ENCODE results near the gene RAET1L.

DNA sequence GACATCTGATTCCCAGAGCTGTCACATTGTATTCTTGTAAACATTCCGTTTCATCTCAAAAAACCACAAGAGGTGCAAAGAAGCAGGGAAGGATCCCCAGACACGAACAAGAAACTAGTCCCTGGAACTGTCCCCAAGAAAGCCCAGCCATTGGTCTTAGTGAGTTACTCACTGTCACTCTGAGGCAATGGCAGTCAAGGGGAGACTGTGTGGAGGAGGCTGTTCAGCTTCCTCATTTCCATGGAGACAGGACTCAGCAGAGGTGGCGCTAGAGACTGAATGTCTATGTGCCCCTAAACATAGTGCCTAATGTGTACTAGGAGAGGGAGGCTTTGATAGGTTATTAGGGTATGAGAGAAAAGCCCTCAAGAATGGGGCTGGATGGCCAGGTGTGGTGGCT lies 50.5 kb downstream of the RAET1L start:
- TF ChIP-seq, protein P1, sequence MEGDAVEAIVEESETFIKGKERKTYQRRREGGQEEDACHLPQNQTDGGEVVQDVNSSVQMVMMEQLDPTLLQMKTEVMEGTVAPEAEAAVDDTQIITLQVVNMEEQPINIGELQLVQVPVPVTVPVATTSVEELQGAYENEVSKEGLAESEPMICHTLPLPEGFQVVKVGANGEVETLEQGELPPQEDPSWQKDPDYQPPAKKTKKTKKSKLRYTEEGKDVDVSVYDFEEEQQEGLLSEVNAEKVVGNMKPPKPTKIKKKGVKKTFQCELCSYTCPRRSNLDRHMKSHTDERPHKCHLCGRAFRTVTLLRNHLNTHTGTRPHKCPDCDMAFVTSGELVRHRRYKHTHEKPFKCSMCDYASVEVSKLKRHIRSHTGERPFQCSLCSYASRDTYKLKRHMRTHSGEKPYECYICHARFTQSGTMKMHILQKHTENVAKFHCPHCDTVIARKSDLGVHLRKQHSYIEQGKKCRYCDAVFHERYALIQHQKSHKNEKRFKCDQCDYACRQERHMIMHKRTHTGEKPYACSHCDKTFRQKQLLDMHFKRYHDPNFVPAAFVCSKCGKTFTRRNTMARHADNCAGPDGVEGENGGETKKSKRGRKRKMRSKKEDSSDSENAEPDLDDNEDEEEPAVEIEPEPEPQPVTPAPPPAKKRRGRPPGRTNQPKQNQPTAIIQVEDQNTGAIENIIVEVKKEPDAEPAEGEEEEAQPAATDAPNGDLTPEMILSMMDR (conservative IDR thresholded peaks at IDR 0.05; ENCODE audit: low read depth in 2 of 2): peak in 1 of 2 experiments; percentile 40; a peak in 2 of 4 replicates
- TF ChIP-seq EZH2 (IDR thresholded peaks at IDR 0.05; ENCODE audit: low read depth, unreplicated experiment) (no peak), JUNB (IDR thresholded peaks at IDR 0.05; ENCODE audit: unreplicated experiment) (no peak), EZH2phosphoT487 (IDR thresholded peaks at IDR 0.05; ENCODE audit: unreplicated experiment) (no peak), POLR2AphosphoS5 (IDR thresholded peaks at IDR 0.05; ENCODE audit: low read depth) (no peak), CREB1 (CRISPR knock-in tag; IDR thresholded peaks at IDR 0.05; ENCODE audit: low read depth) (no peak), STAT1 (IDR thresholded peaks at IDR 0.05; ENCODE audit: unreplicated experiment) (no peak), ZNF114 (CRISPR knock-in tag; IDR thresholded peaks at IDR 0.05) (no peak)
- TF ChIP-seq, protein P2, sequence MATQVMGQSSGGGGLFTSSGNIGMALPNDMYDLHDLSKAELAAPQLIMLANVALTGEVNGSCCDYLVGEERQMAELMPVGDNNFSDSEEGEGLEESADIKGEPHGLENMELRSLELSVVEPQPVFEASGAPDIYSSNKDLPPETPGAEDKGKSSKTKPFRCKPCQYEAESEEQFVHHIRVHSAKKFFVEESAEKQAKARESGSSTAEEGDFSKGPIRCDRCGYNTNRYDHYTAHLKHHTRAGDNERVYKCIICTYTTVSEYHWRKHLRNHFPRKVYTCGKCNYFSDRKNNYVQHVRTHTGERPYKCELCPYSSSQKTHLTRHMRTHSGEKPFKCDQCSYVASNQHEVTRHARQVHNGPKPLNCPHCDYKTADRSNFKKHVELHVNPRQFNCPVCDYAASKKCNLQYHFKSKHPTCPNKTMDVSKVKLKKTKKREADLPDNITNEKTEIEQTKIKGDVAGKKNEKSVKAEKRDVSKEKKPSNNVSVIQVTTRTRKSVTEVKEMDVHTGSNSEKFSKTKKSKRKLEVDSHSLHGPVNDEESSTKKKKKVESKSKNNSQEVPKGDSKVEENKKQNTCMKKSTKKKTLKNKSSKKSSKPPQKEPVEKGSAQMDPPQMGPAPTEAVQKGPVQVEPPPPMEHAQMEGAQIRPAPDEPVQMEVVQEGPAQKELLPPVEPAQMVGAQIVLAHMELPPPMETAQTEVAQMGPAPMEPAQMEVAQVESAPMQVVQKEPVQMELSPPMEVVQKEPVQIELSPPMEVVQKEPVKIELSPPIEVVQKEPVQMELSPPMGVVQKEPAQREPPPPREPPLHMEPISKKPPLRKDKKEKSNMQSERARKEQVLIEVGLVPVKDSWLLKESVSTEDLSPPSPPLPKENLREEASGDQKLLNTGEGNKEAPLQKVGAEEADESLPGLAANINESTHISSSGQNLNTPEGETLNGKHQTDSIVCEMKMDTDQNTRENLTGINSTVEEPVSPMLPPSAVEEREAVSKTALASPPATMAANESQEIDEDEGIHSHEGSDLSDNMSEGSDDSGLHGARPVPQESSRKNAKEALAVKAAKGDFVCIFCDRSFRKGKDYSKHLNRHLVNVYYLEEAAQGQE (IDR thresholded peaks at IDR 0.05; ENCODE audit: unreplicated experiment): no peak
- TF ChIP-seq, protein P3, sequence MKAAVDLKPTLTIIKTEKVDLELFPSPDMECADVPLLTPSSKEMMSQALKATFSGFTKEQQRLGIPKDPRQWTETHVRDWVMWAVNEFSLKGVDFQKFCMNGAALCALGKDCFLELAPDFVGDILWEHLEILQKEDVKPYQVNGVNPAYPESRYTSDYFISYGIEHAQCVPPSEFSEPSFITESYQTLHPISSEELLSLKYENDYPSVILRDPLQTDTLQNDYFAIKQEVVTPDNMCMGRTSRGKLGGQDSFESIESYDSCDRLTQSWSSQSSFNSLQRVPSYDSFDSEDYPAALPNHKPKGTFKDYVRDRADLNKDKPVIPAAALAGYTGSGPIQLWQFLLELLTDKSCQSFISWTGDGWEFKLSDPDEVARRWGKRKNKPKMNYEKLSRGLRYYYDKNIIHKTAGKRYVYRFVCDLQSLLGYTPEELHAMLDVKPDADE (IDR thresholded peaks at IDR 0.05): no peak
- TF ChIP-seq, protein P4, sequence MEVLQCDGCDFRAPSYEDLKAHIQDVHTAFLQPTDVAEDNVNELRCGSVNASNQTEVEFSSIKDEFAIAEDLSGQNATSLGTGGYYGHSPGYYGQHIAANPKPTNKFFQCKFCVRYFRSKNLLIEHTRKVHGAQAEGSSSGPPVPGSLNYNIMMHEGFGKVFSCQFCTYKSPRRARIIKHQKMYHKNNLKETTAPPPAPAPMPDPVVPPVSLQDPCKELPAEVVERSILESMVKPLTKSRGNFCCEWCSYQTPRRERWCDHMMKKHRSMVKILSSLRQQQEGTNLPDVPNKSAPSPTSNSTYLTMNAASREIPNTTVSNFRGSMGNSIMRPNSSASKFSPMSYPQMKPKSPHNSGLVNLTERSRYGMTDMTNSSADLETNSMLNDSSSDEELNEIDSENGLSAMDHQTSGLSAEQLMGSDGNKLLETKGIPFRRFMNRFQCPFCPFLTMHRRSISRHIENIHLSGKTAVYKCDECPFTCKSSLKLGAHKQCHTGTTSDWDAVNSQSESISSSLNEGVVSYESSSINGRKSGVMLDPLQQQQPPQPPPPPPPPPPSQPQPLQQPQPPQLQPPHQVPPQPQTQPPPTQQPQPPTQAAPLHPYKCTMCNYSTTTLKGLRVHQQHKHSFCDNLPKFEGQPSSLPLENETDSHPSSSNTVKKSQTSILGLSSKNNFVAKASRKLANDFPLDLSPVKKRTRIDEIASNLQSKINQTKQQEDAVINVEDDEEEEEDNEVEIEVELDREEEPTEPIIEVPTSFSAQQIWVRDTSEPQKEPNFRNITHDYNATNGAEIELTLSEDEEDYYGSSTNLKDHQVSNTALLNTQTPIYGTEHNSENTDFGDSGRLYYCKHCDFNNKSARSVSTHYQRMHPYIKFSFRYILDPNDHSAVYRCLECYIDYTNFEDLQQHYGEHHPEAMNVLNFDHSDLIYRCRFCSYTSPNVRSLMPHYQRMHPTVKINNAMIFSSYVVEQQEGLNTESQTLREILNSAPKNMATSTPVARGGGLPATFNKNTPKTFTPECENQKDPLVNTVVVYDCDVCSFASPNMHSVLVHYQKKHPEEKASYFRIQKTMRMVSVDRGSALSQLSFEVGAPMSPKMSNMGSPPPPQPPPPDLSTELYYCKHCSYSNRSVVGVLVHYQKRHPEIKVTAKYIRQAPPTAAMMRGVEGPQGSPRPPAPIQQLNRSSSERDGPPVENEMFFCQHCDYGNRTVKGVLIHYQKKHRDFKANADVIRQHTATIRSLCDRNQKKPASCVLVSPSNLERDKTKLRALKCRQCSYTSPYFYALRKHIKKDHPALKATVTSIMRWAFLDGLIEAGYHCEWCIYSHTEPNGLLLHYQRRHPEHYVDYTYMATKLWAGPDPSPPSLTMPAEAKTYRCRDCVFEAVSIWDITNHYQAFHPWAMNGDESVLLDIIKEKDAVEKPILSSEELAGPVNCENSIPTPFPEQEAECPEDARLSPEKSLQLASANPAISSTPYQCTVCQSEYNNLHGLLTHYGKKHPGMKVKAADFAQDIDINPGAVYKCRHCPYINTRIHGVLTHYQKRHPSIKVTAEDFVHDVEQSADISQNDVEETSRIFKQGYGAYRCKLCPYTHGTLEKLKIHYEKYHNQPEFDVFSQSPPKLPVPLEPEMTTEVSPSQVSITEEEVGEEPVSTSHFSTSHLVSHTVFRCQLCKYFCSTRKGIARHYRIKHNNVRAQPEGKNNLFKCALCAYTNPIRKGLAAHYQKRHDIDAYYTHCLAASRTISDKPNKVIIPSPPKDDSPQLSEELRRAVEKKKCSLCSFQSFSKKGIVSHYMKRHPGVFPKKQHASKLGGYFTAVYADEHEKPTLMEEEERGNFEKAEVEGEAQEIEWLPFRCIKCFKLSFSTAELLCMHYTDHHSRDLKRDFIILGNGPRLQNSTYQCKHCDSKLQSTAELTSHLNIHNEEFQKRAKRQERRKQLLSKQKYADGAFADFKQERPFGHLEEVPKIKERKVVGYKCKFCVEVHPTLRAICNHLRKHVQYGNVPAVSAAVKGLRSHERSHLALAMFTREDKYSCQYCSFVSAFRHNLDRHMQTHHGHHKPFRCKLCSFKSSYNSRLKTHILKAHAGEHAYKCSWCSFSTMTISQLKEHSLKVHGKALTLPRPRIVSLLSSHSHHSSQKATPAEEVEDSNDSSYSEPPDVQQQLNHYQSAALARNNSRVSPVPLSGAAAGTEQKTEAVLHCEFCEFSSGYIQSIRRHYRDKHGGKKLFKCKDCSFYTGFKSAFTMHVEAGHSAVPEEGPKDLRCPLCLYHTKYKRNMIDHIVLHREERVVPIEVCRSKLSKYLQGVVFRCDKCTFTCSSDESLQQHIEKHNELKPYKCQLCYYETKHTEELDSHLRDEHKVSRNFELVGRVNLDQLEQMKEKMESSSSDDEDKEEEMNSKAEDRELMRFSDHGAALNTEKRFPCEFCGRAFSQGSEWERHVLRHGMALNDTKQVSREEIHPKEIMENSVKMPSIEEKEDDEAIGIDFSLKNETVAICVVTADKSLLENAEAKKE (CRISPR knock-in tag; IDR thresholded peaks at IDR 0.05): no peak

All from GM23338 (cell line).